Stimulated activated CD8-positive, alpha-beta memory T cell treated with anti-CD3 and anti-CD28 coated beads, Interleukin-7, amount 100 ng/mL, for 24 hours (primary cell): ENCODE data around the gene MAP4K2.

Experiments used
- DNase-seq: peaks from one replicate; pipeline ENCODE4 v3.0.0-alpha.2; 2020; ENCODE audit warnings: low read depth

MAP4K2 gene

DNA sequence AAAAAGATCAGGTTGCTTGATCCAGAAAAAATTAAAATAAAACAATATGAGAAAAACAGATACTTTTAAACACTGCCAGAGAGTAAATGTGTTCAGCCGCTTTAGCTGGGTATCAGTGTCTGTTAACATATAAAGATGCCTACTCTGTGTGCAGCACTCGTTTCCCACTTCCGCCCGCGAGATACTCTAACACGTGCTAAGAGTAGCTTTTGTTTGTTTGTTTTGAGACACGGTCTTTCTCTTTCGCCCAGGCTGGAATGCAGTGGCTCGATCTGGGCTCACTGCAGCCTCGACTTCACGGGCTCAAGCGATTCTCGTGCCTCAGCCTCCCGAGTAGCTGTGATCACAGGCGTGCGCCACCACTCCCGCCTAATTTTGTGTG, 7.9 kb upstream of the MAP4K2 start:
- DNase-seq, result no peak

GRCh38 chr11:64810271-64810890, 7.4 kb upstream of the MAP4K2 start, which contains the start of gene MEN1:
Gene MEN1 (minus strand): TSS chr11:64810551. CDS start chr11:64810109, 442 bp downstream.
- DNase-seq, result peak; percentile 66

DNA sequence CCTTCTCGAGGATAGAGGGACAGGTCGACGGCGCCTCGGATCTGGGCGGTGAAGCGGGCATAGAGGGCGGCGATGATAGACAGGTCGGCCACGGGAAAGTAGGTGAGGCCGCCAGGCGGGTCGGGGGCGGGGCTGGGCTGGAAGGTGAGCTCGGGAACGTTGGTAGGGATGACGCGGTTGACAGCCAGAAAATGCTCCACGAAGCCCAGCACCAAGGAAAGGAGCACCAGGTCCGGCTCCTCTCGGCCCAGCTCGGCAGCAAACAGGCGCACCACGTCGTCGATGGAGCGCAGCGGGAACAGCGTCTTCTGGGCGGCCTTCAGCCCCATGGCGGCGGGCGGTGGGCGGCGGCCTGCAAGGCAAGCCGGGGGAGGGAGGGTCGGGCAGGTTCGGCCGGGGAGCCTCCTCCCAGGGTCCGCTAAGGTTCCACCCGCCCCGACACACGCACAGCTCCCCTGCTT, 6.8 kb upstream of the MAP4K2 start:
- no peak for DNase-seq

- DNase-seq, result no peak
Measured at GRCh38 chr11:64805481-64805880, 2.5 kb upstream of the MAP4K2 start.

GRCh38 chr11:64804346-64805210, 1.6 kb upstream of the MAP4K2 start:
- DNase-seq, result no peak

GRCh38 chr11:64803846-64804345, 882 bp upstream of the MAP4K2 start:
- no peak for DNase-seq

GRCh38 chr11:64802370-64803157, 450 bp downstream of the MAP4K2 start:
- DNase-seq, result no peak

DNA sequence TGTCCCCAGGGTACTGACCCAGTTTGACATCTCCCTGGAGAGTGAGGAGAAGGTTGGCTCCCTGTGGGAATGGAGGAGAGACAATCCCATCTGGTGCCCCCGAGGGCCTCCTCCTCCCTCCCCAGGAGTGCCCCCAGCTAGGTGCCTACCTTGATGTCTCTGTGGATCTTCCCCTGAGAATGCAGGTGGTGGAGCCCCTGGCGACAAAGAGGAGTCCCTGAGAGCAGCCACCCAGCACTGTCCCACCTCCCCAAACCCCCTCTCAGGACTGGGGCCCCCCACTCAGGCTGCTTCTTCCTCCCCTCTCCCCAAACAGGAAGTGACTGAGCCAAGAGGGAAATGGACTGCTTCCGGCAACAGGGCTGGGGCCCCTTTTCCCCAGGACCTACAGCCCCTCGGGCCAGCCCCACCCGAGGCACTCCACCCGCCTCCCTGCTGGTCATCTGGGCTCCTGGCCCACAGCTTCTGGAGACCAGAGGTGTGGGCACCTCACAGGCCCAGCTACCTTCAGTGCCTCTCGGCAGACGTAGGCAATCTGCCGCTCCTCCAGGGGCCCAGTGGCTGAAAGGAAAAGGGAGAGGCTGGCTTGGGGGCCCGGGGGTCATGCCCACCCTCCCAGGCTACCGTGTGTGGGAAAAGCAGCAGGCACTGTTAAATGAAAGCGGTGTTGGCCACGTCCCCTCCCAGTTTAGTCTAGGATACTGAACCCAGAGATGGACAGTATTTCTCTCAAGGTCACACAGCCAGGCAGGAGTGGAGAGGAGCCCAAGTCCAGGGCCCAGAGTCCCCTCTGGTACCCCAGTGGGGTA, 1.2 kb downstream of the MAP4K2 start:
- no peak for DNase-seq

DNA sequence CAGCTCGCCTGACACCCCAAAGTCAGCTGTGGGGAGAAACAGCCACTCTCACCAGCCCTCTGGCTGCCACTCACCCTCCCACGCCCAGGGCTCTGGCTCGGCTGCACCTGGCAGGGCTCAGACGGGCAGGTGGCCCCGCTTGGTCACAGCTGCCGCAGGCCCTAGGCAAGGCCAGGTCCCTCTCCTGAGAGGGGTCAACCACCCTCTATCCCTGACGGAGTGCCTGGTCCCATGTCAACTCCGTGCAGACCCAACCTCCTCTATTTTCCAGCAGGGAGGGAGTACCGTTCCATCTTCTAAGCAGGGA, 1.9 kb downstream of the MAP4K2 start:
- no peak for DNase-seq

- DNase-seq, result no peak
Measured at GRCh38 chr11:64800303-64801157, 2.5 kb downstream of the MAP4K2 start.

DNA sequence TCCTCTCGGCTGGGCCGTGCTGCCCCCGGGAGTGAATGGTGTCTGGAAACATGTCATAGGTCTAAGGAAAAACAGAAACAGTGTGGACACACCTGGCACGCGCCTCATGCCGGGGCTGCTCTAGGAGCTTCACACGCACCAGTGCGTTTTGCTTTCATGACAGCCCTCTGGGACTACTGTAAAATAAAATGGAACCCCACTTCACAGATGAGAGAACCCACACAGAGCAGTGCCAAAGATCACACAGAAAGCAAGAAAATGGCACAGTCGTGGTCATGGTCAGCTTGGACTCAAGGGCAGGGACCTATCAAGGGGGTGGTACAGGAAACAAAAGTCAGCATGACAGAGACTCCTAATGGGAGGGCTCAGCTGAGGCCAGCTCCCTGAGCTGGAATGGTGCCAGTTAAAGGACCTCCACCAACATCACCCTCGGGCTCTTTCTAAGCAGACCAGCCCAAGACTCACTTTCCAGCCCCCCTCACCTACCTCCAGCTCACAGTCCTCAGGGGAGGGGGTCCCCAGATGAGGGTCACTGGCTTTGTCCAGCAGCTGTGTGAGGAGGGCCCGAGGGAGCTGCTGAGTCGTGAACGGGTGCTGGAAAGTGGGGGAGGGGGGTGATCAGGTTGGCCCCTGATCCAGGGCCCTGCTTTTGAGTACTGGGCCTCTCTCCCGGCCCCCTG, 3.3 kb downstream of the MAP4K2 start:
- DNase-seq, result no peak

DNA sequence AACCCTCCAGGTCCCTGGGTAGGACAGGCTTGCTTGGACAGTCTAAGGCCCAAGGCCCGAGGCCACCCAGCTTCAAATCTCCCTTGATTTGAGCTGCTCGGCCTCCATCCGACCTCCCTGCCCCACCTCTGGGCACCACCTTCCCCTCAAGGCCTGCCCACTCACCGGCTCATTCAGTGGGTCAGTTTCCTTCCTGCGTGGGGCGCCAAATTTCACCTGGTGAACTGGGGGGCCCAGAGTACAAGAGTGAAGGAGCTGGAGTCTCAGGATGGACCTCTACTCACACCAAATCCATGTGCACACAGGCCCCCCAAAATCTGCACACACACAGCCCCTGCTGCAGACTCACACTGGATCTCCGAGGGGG, 3.8 kb downstream of the MAP4K2 start:
- no peak for DNase-seq

DNA sequence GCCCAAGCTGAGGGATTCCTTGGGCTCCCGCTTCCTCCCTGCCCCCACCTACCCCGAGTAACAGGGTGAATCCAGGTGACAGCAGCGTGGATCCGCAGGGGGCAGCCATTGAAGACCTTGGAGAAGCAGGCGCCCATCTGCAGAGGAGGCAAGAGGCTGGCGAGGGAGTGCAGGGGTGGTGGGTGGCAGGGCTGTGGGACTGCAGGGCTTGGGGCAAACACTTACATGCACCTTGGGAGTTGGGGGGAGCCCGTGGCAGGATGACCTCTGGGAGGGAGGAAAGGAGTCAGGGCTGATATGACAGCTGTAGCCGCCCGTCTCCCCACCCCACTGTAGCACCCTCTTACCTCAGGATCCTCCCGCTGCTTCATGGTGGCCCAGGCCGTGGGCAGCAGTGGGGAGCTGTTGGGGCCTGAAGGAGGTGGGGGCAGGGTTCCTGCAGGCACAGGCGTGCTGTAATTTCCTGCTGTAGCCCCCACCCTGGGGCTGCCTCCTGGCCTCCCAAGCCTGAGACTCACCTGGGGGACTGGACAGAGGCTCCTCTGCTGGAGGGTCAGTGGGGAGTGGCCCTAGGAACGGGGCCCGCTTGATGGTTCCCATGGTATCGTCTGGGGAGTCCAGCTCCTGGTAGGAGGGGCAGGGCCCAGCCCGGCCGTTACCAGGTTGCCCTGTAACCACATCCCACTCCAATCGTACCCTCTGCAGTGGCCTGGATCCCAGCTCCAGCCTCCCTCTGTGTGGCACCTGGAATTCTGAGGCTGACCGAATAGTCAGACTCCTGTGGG, 6.1 kb downstream of the MAP4K2 start:
- DNase-seq, result no peak

- DNase-seq, result no peak
Measured at GRCh38 chr11:64796047-64796756, 6.8 kb downstream of the MAP4K2 start.

DNA sequence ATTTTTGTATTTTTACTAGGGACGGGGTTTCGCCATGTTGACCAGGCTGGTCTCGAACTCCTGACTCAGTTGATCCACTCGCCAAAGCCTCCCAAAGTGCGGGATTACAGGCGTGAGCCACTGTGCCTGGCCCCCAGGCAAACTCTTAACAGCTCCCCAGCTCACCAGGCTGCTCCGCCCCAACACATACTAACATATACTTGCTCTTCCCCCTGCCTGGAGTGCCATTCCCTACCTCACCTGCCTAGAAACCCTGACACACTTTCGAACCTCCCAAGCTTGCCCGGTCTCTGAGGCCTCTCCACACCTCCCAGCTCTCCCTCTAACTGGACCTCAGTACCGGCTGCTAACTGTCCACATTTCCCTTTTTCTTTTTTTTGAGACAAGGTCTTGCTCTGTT, 8.5 kb downstream of the MAP4K2 start:
- no peak for DNase-seq

DNA sequence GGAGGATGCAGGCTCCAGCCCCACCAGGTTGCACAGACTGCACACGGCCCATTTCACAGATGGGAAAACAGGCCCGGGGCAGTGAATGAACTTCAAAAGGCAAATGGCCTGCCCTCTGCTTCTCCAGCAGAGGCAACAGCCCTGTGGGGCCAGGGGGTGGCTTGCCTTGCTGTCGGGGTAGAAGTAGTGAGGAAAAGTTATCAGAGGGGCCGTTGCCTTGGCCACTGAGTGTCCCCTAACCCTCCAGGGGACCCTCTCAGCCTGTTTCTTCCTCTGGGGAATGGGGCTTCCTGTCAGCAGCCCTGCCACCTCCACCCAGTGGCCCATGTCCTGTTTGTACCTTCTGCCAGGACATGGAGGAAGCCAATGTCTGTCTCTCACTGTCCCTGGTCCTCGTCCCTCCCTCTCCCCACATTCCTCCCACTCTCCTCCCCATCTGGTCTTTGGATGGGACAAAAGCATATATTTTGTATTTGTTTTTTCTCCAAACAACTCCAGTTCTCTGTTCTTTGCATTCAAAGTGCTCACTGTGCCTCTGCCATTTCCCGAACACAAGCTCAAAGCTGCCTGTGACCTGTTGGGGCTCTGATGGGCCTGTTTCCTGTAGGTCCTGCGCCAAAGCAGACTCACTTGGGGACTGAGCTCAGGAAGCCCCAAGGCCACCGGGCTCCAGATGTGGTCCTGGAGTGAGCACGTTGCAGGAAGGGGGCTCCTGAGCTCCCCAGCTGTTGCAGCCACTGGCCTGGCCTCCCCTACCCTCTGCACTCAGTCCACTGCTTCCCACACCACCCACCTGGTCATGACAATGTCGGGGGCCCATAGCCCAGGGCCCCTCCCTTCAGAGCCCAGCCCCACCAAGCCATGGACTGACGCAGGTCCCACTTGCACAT, 9.5 kb downstream of the MAP4K2 start:
- DNase-seq, result no peak

GRCh38 chr11:64792482-64792881, 10.5 kb downstream of the MAP4K2 start:
- DNase-seq, result no peak

GRCh38 chr11:64791781-64792291, 11.2 kb downstream of the MAP4K2 start:
- DNase-seq, result no peak
